Stimulated activated CD4-positive, alpha-beta T cell treated with anti-CD3 and anti-CD28 coated beads, Interleukin-2, amount 100 ng/mL, for 48 hours (primary cell): ENCODE data around the gene EVI2A.
"Not testable (repeated sequence)": the region's sequence is repeated elsewhere in the genome, so short reads cannot be mapped to it uniquely, and the experiment has no call there.

ENCODE experiments used
- DNase-seq, 2 donors: peaks; one replicate each; pipeline ENCODE4 v3.0.0-alpha.2; 2020

The EVI2A gene

DNA sequence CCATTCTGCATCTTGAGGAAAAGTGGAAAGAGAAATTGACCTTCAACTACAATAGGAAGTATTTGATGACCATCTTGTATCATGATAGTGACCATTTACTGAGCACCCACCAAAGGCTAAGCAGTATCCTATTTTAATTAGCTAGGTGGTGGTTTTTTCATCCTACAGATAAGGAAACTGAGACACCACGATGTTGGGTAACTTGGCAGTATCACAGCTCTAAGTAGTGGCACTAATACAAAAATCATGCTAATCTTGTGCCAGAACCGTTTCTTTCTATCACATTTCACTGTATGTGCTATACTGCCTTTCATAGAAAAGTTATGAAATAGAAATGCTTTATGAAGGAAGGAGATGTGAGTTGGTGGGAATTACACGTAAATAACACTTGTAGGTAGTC, 9.9 kb downstream of the EVI2A start:
- DNase-seq: no peak

DNA sequence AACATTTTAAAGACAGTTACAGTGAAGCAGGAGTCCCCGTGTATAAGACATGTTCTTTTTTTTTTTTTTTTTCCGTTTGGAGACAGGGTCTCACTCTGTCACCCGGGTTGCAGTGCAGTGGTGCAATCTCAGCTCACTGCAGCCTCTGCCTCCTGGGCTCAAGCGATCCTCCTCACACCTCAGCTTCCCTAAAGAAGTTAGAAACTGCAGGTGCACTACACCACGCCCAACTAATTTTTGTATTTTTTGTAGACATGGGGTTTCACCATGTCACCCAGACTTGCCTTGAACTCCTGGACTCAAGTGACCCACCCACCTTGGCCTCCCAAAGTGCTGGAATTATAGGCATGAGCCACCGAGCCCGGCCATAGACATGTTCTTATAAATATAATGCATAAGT, 10.5 kb downstream of the EVI2A start:
- no peak for DNase-seq

DNA sequence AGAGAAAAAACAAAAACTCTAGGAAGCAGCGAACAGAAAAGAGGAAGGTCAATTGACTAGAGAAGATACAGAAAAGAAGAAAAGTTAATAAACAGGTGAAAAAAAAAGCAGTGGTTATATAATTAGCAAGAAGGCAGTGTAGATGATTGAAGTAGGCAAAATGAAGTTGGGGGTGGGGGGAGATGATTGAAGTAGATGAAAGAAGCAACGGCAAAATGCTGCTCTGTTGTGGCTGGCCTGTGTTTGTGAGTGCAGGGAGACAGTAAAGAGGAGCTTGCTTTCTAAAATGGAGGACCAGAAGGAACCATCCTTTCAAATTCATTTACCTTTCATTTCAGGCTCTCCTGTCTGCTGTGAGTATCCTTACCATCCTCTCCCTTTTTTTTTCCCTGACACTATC, 11.2 kb downstream of the EVI2A start:
- no peak for DNase-seq

DNA sequence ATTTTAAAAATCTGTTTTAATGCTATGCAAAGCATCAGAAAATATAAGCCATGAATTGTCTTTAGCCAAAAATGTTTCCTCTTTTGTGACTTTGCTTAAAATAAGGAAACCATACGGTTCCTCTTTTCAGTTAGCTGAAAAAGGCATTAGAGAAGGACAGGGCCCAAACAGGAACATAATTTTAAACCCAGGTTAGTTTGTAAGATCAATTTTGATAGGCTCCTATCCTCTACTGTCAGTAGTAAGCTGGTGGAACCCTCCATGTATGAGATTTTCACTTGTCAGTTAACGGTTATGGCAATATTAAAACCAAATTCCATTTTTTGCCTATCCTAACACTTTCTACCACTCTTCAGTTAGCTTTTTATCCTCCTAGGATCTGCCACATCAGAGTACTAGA, 11.9 kb downstream of the EVI2A start:
- DNase-seq: no peak

DNA sequence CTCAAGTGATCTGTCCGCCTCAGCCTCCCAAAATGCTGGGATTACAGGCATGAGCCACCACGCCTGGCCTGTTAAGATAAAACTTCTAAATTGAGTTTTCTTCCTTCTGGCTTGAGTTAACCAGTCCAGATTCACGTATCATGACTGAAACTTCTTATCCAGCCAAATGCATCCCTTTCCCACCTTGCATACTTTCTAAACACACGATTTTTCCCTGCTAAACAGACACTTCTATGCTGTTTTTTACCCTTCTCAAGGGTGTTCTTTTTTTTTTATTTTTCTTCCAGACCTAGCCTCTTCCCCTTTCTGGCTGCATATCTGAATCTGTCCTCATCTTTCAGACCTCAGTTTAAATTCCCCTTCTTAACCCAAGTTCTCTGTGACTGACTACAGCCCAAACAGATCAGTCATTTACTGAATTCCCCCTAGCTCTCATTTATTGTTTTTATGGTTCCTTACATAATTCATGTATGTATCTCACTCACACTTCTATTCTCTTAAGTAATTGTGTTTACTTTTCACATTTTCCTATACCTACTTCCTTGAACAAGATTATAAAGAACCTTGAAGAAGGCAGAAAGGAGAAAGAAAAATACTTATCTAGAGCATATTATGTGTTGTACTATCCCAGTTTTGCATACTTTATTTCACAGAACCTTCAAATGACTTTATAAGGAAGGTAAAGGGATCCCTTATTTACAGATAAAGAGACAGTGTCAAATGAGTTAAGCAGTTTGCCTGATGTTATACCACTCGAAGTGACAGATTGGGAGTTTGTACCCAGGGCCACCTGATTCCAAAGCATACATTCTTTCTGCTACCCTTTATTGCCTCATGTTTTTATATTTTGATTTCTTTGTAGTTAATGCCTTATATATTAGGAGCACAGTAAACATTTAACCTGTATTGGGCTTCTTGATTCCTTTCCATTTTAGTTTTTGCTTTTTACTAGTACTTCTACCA, 12.8 kb downstream of the EVI2A start:
- no peak for DNase-seq

DNA sequence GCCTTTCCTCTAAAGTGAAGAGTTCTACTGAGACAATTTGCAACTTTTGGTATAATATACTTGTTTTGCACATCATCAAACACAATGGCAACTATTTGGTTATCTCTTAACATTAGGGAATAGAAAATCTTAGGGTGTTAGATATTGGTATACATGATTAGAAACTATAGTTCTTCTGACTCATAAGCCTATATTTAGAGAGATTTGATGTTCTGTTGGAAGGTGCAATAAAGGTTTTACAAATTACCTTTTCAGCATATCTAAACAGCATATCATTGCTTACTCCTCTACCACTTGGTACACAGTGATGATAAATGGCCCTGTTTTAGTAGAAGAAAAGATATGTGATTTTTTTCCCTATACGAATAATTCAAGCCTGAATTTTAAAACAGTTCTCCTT, 13.8 kb downstream of the EVI2A start:
- DNase-seq: no peak

DNA sequence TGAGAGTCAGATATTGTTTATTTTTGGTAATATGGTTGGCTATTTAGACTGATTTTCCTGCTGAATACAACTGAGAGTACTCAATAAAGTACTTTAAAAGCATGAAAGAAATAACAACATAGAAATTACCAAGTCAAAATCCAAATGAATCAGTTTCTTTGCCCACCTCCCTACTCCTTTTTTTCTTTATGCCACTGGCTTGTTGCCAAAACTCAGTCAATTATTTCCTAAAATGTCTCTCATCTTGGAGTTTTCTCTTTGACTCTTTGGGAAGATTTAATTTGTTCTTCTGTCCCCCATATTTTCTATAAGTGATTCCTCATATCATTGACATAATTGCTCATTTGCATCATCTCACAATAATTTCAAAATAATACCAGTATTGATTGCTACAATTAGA, 21.8 kb downstream of the EVI2A start:
- DNase-seq: no peak

DNA sequence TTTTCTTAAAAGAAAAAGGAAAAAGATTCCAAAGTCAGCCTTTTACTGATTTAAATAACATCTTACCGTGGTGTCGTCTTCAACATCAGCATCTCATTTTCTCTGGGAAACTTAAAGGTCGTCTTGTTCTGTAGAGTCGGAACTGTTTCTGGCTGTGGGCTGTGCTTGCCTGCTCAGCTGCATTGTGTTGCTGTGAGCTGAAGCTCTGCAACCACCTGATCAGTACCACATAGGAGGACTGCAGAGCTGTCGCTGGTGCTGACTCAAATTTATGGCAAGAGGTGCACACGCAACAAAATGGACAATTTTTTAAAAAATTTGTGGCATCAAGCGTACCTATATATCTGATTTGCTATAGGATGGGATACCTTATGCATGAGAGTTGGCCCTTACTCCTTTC, 24.3 kb downstream of the EVI2A start, which contains the start of gene OMG:
Gene OMG (minus strand): TSS at position 150 of the 400 bp plus-strand sequence. CDS start 908 bp downstream, outside the sequence.
- no peak for DNase-seq

DNA sequence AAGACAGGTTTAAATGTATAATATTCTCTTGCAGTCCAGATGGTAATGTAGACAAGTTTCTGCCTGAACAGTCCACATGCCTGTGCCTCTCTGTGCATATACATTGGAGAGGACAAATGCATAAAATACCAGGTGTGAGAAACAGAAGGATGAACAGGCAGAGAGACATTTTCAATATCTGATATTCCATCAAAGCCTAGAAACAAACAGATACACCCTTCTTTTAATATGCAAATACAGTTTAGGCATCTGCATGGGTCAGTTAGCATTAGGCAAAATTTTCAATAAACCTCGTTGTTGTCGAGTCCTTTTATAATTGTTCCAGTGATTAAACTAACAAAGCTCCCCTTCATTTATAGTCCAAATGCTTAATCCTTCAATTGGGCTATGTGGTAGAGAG, 25.3 kb downstream of the EVI2A start:
- DNase-seq: no peak

DNA sequence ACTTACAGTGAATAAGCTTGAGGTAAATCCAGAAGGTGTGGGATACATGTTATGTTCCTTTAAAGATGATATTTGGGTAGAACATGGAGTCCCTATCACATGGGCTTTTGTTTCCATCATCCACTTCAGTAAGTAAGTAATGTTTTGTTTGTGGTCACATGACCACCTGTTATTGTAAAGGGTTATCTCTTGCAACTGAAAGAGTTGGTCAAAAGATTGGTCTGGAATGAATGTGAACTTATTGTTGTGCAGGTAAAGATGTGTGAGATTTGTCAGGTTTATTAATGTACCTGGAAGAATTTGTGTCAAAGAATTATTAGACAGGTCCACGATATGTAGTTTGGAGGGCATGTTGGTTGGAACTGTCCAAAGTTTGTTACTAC, 25.9 kb downstream of the EVI2A start:
- DNase-seq: no peak

DNA sequence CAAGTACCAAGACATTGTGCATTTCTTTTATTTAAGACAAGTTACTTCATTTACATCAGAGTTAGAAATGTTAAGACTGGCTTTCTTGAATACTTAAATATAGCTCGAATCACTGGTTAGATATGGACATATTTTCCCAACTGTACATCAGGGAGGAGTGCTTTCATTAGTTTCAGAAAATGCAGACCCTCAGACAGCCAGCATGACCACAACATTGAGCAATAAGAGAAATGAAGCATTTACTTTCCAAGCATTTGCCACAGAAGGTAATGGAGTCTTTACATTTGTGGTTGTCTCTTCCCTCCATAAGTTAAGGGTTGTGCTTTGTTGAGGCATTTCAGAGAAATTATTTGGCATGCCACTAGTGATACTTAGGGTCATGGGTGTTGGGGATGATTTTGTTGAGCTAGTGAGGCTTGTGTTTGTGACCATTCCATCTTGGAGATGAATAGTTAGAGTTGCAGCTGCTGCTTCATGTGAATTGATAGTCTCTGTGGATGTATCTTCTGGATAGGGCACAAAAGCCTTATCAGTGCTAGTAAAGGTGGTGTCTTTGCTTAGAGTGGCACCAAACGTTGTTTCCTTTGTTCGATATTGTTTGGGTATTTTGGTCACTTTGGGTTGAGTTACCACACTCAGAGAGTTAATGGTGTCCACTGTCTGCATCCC, 26.5 kb downstream of the EVI2A start:
- DNase-seq: no peak

DNA sequence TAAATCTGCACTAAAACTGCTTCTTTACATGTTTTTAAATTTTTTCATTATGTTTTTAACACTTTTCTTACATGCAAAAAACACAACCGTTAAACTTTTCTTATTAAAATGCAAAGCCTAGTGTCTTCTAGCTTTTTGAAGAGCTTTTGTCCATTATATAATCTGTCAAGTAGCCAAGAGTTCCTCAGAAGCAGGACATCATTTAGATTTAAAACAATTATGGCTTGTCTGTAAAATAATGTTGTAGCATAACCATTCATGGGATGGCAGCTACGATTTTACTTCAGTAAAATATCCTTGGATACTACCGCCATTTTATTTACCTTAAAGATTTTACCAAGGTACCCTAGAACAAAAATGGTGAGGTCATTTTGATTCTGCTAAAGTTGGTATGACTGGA, 27.2 kb downstream of the EVI2A start:
- DNase-seq: no peak

DNA sequence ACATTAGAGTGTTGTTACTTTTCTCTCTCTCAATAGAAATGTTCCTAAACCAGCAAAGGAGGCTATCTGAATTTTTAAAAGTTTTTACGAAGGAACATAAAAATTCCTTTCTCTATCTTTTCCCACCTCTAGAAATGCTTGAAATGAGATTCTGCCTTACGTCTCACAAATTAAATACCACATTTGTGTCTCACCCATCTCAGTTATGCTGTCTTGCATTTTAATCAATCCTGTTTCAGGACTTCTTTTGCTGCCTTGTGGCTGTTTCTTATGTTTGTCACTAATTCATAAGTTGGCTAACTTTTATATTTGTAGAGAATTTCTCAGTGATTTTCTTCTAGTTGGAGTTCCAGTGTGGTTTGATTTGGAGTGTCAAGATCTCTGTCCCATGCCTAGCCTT, 27.8 kb downstream of the EVI2A start:
- no peak for DNase-seq

DNA sequence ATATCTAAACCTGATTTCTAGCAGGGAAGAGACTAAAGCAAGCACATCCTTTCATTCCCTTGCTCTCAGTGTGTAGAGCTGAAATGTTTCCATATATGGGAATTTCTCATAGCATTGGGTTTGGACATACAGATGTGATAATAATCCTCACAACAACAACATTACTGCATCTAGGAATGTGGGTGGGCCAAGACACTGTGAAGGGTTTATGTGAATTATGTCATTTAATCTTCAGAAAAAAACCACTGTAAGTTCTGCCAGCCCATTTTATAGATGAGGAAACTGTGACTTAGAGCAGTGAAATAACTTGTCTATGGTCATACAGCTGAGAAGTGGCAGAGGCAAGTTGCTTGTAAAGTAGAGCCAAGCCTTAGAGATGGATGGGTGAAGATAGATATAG, 29.6 kb downstream of the EVI2A start:
- no peak for DNase-seq

DNA sequence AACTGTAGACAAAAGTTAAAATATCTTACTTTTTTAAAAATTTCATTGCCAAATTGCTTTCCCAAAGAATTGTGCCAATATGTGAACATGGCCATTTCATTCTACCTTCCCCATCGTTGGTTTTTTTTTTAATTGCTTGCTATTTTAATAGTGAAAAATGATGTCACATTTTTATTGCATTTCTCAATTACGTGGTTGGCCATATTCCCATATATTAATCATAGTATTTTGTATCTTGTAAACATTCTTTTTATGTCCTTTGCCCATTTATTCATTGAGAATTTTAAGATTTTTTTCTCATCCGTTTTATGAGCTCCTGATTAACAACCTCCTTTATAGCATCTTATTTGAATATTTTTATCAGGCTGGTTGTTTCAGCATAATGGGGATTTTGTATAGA, 31.6 kb downstream of the EVI2A start:
- no peak for DNase-seq

DNA sequence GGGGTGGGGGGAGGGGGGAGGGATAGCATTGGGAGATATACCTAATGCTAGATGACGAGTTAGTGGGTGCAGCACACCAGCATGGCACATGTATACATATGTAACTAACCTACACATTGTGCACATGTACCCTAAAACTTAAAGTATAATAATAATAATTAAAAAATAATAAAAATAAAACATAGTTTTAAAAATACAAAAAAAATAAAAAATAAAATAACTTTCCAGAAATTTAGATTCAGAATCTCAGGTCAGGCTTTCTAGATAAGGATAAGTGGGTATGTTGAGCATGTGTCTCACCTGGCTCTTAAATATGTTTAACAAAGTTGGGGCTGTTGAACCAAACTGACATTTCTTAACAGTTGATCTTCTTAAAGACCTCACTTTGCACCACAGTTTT, 33.5 kb downstream of the EVI2A start:
- not testable (repeated sequence) for DNase-seq

DNA sequence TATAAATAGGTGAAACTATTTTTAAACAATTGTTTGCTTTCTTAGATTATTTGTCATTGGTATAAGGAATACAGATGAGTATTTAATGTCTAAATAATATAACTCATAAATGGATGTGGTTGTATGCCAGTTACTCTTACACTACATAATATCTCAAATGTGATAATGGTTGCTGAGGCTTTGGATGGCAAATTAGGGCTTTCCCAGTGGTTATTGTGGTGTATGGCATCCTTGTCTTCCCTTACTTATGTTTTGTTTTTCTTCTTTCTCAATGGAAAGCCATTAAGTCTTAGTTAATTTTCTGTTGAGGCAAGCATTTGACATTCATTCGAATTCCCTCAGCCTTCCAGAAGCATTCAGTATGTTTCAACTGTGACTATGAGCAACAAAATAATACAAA, 34.8 kb downstream of the EVI2A start:
- no peak for DNase-seq

DNA sequence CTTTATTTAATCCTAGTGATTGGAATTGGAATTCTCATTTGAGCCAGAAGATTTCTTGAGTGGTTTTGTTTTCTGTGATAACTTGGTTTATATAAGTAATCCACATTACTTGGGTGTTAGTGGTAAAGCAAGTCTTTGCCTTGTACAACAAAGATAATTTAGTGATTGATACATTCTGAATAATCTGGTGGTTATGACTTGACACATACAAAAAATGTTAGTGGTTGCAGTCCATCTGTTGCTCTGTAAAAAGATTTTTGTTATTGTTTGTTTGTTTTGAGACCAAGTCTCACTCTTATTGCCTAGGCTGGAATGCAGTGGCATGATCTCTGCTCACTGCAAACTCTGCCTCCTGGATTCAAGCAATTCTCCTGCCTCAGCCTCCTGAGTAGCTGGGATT, 37.6 kb downstream of the EVI2A start:
- DNase-seq: no peak

DNA sequence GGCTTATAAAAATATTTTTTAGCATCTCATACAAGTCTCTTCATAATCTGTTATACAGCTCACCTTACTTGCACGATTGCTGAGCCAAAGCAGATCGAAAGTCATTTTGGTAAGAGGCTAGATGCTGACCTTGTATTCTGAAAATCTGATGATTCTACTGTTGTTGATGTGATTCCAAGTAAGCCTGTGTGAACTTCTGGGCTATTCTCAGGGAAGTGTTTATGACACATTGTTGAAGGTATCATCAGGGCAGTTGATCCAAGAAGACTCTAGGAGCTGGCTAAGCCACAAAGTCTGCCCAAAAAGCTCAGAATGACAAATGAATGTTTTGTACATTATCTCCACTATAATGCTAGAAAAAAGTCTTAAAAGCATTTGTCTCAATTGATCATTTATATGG, 40.4 kb downstream of the EVI2A start:
- no peak for DNase-seq

DNA sequence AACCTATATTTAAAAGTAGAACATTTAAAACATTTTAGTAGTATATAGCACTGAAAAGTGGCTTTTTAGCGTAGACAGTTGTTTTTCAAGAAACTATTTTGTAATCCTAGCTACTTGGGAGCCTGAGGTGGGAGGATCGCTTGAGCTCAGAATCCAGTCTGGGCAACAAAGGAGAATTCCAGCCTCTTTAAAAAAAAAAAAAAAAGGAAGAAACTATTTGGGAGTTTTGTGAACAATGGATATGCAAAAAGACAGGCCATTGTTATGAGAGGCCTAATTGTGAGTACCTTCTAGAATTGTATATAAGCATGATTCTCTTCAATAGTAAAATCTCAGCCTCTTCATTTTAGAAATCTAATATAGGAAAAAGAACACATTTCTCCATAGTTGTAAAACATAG, 42.0 kb downstream of the EVI2A start:
- no peak for DNase-seq

DNA sequence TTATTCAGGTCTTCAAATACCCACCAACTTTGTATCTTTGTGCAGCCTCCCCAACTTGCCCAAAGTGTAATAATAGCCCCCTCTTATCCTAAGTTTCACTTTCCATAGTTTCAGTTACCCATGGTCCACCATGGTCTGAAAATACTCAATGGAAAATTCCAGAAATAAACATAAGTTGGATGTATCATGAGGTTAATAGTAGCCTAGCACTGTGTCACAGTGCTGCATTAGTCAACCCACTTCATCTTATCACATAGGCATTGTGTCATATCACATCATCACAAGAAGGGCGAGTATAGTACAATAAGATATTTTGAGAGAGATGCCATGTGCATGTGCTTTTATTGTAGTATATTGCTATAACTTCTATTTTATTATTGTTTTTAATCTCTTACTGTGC, 46.3 kb downstream of the EVI2A start:
- no peak for DNase-seq

DNA sequence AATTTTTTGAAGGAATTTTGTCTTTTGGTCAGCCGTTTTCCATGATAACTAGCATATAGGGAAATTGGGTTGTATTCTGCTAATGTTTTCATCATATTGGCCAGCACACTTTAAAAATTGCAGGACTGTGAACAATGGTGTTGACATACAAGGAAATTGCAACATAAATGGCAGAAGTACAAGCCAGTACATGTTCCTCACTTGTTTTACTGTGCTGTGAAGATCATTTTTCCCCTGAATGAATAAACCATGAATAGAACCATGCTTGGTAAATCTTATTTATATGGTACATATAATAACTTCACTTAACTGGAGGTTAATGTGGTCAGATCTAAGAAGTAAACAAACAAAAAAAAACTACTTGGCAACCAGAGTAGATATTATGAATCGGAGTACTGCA, 47.2 kb downstream of the EVI2A start:
- no peak for DNase-seq

DNA sequence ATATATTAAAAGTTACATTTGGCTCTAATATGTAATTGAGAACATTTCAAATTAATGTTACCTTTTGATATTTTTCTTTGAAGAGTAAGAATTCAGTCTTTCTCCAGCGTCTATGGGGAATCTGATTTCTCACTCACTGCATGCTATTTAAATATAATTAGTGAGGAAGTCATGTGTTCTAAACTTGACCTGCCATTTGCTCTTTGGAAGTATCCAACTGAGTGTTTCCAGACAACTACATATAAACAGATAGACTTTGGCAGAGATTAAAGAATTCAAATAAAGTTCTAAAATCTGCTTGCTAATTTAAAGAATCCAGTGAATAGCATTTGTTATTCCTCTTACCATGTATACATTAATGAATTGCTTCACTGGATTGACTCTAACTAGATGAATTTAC, 47.9 kb downstream of the EVI2A start:
- DNase-seq: no peak

DNA sequence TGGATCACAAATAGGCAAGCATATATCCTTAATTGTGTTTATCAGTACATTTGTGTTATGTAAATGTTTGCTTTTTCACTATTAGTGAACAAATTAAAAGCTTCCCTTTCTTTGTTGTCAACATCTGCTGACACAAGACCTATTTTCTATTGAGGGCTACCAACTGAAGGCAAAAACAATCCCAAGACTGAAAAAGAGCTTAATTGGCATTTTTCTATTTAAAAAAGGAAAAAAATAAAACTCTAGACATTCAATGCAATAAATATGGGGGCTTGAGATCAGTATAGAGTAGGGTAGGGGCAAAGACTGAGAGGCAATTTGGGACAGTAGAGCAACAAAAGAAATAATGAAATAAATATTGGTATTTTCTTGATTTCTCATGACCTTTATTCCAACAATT, 48.6 kb downstream of the EVI2A start:
- DNase-seq: no peak

DNA sequence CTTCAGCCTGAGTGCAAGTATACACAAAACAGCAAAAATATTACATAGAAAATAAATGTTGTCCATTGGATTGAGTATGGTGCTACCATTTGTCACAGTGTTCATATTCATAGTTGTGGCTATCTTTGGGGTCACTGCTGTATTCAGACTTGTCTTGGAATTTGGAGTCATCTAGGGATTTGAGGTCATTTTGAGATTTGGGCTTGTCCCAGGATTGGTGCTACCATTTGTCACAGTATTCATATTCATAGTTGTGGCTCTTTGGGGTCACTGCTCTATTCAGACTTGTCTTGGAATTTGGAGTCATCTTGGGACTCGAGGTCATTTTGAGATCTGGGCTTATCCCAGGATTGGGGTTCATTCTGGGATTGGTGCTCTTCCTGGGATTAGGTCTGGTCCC, 49.2 kb downstream of the EVI2A start:
- DNase-seq: no peak
